Right ventricle myocardium inferior (tissue), 1 donor: ENCODE data around the gene MRPL33. TPM values are rescaled to one million over a fixed set of nuclear protein-coding genes. Genes with fewer than 3 reads are reported as not detected.

Source experiments
- ATAC-seq: fragments of 200-7000 bp; cut with Tn5 transposase; one replicate; pipeline ENCODE4 v1.9.1; 2020; ENCODE audit warnings: mild to moderate bottlenecking, moderate library complexity
- DNase-seq: peaks from one replicate; pipeline ENCODE4 v3.0.0; 2021; ENCODE audit errors: missing footprints
- intact Hi-C: fragments of 100-400 bp; cut with DNase I; formaldehyde crosslinking; loops from one replicate; pipeline ENCODE4 v1.11.0; 2022
- total RNA-seq: library from RNA; stranded (reverse); fragmentation: NEBNext Ultra II Directional; extraction: Animal tissue kit (Norgen Biotek cat#: 25700); gene quantifications from one replicate; pipeline ENCODE4 v1.2.1, GENCODE V29; 2021
- donor health status: DM: no; HTN: yes; CAD: no; lungs with severe emphysema.

The MRPL33 gene
- total RNA-seq, 1 donor from 2014 or later = 360 TPM

GRCh38 chr2:27828305-27828704 lies 56.8 kb downstream of the MRPL33 start:
- intact Hi-C loops = no loop called here
- ATAC-seq (no peak), DNase-seq (no peak)

Other genes starting within 250 kb of the MRPL33 start
- 18.3 TPM for gene ZNF512, start 188.7 kb upstream of the MRPL33 start, total RNA-seq
- gene CCDC121, start 142.7 kb upstream of the MRPL33 start, total RNA-seq = 6.2 TPM
- 18.9 TPM for gene GPN1, start 142.7 kb upstream of the MRPL33 start, total RNA-seq
- 26.3 TPM for gene SUPT7L, start 108.1 kb upstream of the MRPL33 start, total RNA-seq
- 20.6 TPM for gene SLC4A1AP, start 107.8 kb upstream of the MRPL33 start, total RNA-seq
- gene RBKS, start 118.7 kb downstream of the MRPL33 start, total RNA-seq = 4.0 TPM
- gene BABAM2, start 119.0 kb downstream of the MRPL33 start, total RNA-seq = 53.0 TPM